GM20000 (cell line): ENCODE data around the gene IL23A.

Source experiments
- DNase-seq: peaks from one replicate; pipeline ENCODE4 v3.0.0; 2012; ENCODE audit warnings: low spot score
- TF ChIP-seq, protein P1 (sequence below): IDR thresholded peaks from 2 replicates; pipeline ENCODE4 v1.5.1; 2012; ENCODE audit warnings: mild to moderate bottlenecking, control low read depth; ENCODE audit errors: extremely low read depth, missing control alignments

IL23A gene

DNA sequence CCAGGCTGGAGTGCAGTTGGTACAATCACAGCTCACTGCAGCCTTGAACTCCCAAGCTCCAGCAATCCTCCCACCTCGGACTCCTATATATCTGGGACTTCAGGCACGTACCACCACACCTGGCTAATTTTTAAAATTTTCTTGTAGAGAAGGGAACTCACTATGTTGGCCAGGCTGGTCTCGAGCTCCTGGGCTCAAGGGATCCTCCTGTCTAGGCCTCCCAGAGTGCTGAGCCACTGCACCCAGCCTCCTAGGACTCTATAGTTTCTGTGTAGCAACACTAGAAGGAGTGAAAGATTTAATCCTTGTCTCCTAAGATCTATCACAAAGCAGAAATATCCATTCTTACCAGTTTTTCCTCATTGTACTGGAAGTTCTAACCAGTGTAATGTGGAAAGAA is 28.3 kb downstream of the IL23A start:
- TF ChIP-seq, protein P1, sequence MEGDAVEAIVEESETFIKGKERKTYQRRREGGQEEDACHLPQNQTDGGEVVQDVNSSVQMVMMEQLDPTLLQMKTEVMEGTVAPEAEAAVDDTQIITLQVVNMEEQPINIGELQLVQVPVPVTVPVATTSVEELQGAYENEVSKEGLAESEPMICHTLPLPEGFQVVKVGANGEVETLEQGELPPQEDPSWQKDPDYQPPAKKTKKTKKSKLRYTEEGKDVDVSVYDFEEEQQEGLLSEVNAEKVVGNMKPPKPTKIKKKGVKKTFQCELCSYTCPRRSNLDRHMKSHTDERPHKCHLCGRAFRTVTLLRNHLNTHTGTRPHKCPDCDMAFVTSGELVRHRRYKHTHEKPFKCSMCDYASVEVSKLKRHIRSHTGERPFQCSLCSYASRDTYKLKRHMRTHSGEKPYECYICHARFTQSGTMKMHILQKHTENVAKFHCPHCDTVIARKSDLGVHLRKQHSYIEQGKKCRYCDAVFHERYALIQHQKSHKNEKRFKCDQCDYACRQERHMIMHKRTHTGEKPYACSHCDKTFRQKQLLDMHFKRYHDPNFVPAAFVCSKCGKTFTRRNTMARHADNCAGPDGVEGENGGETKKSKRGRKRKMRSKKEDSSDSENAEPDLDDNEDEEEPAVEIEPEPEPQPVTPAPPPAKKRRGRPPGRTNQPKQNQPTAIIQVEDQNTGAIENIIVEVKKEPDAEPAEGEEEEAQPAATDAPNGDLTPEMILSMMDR, result no peak
- DNase-seq, result no peak

DNA sequence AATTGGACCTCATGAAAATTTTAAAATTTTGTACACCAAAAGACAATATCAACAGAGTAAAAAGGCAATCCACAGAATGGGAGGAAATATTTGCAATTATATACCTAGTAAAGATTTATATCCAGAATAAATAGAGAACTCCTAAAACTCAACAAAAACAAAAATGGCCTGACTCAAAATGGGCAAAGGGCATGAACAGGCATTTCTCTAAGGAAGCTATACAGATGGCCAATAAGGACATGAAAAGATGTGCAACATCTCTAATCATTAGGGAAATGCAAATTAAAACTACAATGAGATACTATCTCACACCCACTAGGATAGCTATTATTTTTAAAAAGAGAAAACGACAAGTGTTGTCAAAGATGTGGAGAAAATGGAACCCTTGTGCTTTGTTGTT is 34.8 kb downstream of the IL23A start:
- TF ChIP-seq, protein P1, result no peak
- DNase-seq, result no peak

DNA sequence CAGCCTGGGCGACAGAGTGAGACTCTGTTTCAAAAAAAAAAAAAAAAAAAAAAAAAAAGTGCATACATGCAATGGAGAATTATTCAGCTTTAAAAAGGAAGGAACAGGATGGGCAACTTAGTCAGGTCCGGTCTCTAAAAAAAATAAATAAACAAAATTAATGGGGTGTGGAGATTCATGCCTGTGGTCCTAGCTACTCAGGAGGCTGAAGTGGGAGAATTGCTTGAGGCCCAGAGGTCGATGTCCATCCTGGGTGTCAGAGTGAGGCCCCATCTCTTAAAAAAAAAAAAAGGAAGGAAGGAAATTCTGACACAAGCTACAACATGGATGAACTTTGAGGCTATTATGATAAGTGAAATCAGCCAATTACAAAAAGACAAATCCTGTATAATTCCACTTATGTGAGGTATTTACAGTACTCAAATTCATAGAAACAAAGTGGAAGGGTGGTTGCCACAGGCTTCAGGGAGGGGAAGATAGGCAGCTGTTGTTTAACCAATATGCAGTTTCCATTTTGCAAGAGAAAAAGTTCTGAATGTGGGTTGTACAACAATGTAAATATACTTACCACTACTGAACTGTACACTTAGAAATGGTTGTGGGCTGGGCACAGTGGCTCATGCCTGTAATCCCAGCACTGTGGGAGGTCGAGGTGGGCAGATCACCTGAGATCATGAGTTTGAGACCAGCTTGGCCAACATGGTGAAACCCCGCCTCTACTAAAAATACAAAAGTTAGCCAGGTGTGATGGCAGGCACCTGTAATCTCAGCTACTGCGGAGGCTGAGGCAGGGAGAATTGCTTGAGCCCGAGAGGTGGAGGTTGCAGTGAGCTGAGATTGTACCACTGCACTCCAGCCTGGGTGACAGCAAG is 36.3 kb downstream of the IL23A start:
- TF ChIP-seq, protein P1, result no peak
- no peak for DNase-seq

DNA sequence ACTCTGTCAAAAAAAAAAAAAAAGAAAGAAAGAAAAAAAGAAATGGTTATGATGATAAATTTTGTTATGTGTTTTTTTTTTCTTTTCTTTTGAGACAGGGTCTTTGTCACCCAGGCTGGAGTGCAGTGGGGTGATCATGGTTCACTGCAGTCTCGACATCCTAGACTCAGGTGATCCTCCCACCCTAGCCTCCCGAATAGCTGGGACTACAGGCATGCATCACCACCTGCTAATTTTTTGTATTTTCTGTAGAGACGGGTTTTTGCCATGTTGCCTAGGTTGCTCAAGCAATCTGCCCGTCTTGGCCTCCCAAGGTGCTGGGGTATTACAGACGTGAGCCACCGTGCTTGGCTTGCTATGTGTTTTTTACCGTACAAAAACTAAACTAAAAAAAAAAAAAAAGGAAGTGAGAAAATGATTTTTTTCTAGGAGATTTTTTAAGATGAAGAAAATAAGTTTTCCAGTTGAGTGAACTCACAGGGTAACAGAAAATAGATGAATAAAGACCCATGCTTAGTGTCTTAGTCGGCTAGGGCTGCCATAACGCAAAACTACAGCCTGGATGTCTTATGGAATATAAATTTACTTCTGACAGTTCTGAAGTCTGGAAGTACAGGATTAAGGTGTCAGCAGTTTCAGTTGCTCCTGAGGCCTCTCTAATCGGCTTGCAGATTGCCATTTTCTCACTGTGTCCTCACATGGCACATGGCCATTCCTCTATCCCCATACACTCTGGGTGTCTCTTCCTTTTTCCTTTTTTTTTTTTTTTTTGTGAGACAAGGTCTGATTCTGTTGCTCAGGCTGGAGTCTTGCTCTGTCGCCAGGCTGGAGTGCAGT is 37.1 kb downstream of the IL23A start:
- TF ChIP-seq, protein P1, result no peak
- peak; percentile 12 for DNase-seq

DNA sequence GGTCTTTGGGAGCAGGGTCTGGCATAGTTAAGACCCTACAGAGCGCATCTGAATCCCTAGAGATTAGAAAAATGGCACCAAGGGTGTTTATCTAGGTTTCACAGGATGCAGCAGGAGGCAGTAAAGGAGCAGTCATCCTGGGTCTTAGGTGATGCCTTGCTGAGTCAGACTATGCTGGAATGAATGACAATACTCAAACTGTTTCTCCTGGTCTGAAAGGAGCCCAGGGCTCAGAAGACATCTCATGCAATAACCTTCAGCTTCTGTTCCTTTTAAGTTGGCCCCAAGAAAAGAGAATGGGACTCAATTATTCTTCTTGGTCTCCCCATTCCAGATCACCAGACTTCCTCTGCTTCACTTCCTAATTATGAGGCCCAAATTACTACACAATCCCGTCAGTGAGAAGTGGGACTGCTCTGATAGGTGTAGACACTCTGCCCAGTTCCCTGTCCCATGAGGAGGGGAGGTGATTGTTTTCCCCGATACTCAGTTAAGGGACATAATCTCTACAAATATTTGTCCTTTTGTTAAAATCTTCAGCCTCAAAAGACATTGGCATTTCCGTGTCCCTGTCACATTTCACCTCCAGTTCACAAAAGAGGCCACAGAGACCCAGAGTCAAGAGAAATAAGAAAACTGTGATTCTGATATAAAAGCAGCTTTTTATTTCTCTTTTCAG is 38.8 kb downstream of the IL23A start:
- TF ChIP-seq, protein P1, result no peak
- DNase-seq, result no peak

DNA sequence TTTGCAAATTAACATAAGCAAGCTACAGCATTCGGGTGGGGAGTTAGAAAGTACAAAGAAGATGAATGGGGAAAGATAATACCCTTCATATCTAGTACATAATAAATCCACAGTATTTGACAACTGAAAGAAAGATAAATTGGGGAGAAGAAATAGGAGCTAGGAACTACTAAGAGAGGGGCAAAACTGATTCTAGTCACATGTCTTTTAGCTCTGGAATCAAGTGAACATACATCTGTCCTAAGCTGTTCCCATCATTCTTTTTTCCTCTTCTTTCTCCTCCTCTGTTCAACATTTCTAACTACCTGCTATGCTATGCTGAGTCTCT is 39.3 kb downstream of the IL23A start:
- DNase-seq, result no peak
- TF ChIP-seq, protein P1, result no peak
